ENCODE measurements around the gene PPP4C.

PPP4C gene

GRCh38 chr16:30083216-30084055, 7.6 kb downstream of the PPP4C start:
- ATAC-seq (ENCODE audit: low read depth) (no peak), DNase-seq (ENCODE audit: low spot score) (peak; percentile 55)
- Histone ChIP-seq H3K27ac (ENCODE audit: poor library complexity, severe bottlenecking) (no peak overlapping the region), H3K27me3 (ENCODE audit: insufficient read depth, poor library complexity, severe bottlenecking) (no peaks in the 10 kb centered on the region), H3K9me3 (ENCODE audit: severe bottlenecking) (no peaks in the 10 kb centered on the region), H3K36me3 (ENCODE audit: low read depth) (peaks cover 74% of the 10 kb centered on the region), H3K4me3 (ENCODE audit: severe bottlenecking) (no peak overlapping the region), H3K4me1 (ENCODE audit: insufficient read depth, poor library complexity, severe bottlenecking) (no peaks in the 10 kb centered on the region)
- TF ChIP-seq CTCF (IDR thresholded peaks at IDR 0.05; ENCODE audit: poor library complexity, severe bottlenecking) = no peak

- H3K36me3 ChIP-seq (ENCODE audit: low read depth) = peaks cover 68% of the 10 kb centered on the region
- no peaks in the 10 kb centered on the region for H3K9me3 ChIP-seq (ENCODE audit: severe bottlenecking)
- no peaks in the 10 kb centered on the region for H3K4me1 ChIP-seq (ENCODE audit: insufficient read depth, poor library complexity, severe bottlenecking)
- H3K27me3 ChIP-seq (ENCODE audit: insufficient read depth, poor library complexity, severe bottlenecking) = no peaks in the 10 kb centered on the region
- DNase-seq (ENCODE audit: low spot score) = no peak
- no peak for TF ChIP-seq CTCF (IDR thresholded peaks at IDR 0.05; ENCODE audit: poor library complexity, severe bottlenecking)
- H3K27ac ChIP-seq (ENCODE audit: poor library complexity, severe bottlenecking) = no peak overlapping the region
- H3K4me3 ChIP-seq (ENCODE audit: severe bottlenecking) = no peak overlapping the region
- ATAC-seq (ENCODE audit: low read depth) = no peak
Measured at GRCh38 chr16:30084096-30084815, 8.5 kb downstream of the PPP4C start.

GRCh38 chr16:30084816-30085159, 9.0 kb downstream of the PPP4C start:
- peaks cover 63% of the 10 kb centered on the region for H3K36me3 ChIP-seq (ENCODE audit: low read depth)
- no peaks in the 10 kb centered on the region for H3K27me3 ChIP-seq (ENCODE audit: insufficient read depth, poor library complexity, severe bottlenecking)
- H3K27ac ChIP-seq (ENCODE audit: poor library complexity, severe bottlenecking) = no peak overlapping the region
- H3K9me3 ChIP-seq (ENCODE audit: severe bottlenecking) = no peaks in the 10 kb centered on the region
- no peak for TF ChIP-seq CTCF (IDR thresholded peaks at IDR 0.05; ENCODE audit: poor library complexity, severe bottlenecking)
- H3K4me3 ChIP-seq (ENCODE audit: severe bottlenecking) = no peak overlapping the region
- ATAC-seq (ENCODE audit: low read depth) (no peak), DNase-seq (ENCODE audit: low spot score) (no peak)
- H3K4me1 ChIP-seq (ENCODE audit: insufficient read depth, poor library complexity, severe bottlenecking) = peaks cover 4% of the 10 kb centered on the region

- peaks cover 58% of the 10 kb centered on the region for H3K36me3 ChIP-seq (ENCODE audit: low read depth)
- H3K27ac ChIP-seq (ENCODE audit: poor library complexity, severe bottlenecking) = no peak overlapping the region
- ATAC-seq (ENCODE audit: low read depth) (no peak), DNase-seq (ENCODE audit: low spot score) (no peak)
- no peak for TF ChIP-seq CTCF (IDR thresholded peaks at IDR 0.05; ENCODE audit: poor library complexity, severe bottlenecking)
- H3K4me3 ChIP-seq (ENCODE audit: severe bottlenecking) = no peak overlapping the region
- no peaks in the 10 kb centered on the region for H3K9me3 ChIP-seq (ENCODE audit: severe bottlenecking)
- peaks cover 7% of the 10 kb centered on the region for H3K4me1 ChIP-seq (ENCODE audit: insufficient read depth, poor library complexity, severe bottlenecking)
- no peaks in the 10 kb centered on the region for H3K27me3 ChIP-seq (ENCODE audit: insufficient read depth, poor library complexity, severe bottlenecking)
Measured at GRCh38 chr16:30085247-30085646, 9.5 kb downstream of the PPP4C start.

GRCh38 chr16:30085820-30086219, 10.0 kb downstream of the PPP4C start:
- Histone ChIP-seq H3K4me1 (ENCODE audit: insufficient read depth, poor library complexity, severe bottlenecking) (peaks cover 13% of the 10 kb centered on the region), H3K36me3 (ENCODE audit: low read depth) (peaks cover 52% of the 10 kb centered on the region), H3K9me3 (ENCODE audit: severe bottlenecking) (no peaks in the 10 kb centered on the region), H3K4me3 (ENCODE audit: severe bottlenecking) (no peak overlapping the region), H3K27me3 (ENCODE audit: insufficient read depth, poor library complexity, severe bottlenecking) (no peaks in the 10 kb centered on the region), H3K27ac (ENCODE audit: poor library complexity, severe bottlenecking) (no peak overlapping the region)
- no peak for TF ChIP-seq CTCF (IDR thresholded peaks at IDR 0.05; ENCODE audit: poor library complexity, severe bottlenecking)
- ATAC-seq (ENCODE audit: low read depth) (no peak), DNase-seq (ENCODE audit: low spot score) (no peak)

Measured in RWPE2 (cell line).